IPS DF 19.7 (cell line): ENCODE data around the gene TRPC4AP.

Source experiments
- DNase-seq: peaks from one replicate; pipeline ENCODE4 v3.0.0-alpha.2; 2013; ENCODE audit warnings: low read depth, low spot score

The TRPC4AP gene

DNA sequence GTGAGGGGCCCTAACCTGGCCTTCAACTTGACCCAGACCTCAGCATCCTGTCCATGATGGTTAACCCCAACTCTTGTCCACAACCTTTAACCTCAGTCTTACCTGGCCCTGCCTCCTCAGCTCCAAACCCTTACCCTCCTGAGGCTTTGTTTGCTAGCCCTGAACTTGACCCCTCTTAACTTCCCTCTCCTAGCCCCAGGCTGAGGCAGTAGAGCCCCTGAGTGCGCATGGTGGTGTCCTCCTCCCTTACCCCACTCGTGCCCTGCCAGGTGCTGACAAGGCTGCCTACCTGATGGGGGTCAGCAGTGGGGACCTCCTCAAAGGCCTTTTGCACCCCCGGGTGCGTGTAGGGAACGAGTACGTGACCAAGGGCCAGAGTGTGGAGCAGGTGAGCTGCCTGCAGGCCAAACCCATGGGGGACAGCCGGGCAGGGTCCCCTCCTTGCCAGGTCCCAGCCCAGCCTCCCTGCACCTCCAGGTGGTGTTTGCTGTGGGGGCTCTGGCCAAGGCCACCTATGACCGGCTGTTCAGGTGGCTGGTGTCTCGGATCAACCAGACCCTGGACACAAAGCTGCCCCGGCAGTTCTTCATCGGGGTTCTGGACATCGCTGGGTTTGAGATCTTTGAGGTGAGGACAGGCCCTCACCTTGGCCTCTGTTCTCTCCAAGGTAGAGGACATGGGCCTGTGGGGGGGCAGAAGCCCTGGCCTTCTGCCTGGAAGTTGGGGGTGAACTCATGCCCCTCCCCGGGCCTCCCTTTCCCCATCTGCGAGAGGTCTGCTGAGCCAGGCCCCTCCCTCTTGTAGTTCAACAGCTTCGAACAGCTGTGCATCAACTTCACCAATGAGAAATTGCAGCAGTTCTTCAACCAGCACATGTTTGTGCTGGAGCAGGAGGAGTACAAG, 105.1 kb downstream of the TRPC4AP start:
- no peak for DNase-seq

GRCh38 chr20:34986311-34987287, 106.0 kb downstream of the TRPC4AP start:
- DNase-seq: no peak

GRCh38 chr20:34985461-34986310, 106.9 kb downstream of the TRPC4AP start:
- DNase-seq: no peak

GRCh38 chr20:34984756-34985261, 107.8 kb downstream of the TRPC4AP start:
- no peak for DNase-seq

DNA sequence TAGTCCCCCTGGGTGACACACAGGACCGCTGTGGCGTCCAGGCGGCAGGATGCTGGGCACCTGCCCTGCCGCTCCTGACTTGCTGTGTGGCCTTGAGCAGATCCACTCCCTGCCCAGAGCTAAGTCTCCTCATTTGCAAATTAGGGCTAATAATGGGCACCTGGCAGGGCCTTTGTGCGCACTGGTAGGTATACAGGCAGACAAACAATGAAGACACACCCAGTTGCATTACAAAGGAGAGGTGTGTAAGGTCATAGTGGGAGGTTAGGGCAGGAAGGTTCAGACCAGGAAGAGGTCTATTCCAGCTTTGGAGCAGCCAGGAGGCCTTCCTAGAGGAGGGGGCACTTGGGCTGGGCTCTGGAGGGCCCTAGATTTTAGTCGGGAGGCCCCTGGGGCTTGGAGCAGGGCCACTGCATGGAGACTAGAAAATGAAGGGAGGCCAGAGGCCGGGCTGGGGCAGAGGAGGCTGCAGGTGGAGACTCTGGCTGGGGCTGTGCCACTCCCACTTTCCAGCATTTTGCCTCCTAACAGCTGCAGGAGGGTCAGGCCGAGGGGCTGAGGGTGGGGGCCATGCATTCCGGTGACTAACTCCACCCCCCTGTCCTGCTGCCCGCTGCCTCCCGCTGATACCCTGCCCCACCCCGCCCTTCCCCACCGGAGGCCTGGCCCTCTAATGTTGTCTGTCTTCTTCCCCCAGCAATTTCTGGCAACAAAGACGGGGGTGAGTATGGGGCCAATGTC, 108.4 kb downstream of the TRPC4AP start:
- peak; percentile 85 for DNase-seq

DNA sequence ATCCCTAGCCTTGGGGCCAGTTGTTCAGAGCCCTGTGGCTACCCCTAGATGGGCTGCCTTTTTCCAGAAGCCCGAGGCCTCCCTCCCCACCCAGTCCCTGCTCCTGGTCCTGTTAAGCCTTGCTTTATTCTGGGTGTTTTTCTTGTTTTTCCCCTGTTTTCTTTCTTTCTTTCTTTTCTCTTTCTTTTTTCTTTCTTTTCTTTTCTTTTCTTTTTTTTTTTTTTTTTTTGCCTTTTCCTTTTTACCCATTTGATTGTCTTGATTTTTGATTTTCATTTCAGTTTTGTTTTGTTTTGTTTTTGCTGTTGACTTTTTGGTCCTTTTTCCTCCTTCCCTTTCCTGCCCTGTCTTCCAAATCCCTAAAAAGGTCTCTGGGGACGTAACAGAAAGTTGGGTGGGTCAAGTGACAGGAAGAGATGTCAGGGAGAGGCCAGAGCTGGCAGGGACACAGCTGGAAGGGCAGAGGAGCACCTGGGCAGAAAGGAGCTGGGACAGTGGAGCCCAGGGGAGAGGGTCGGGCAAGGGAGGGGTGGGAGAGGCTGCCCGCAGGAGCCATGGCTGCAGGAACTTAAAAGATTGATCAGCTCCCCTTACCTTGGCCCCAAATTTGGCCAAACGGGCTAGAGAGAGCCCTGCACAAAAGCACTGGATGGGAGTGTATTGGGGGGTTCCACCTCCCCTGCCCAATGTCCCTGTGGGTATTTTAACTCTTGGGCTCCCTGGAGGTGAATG, 109.4 kb downstream of the TRPC4AP start:
- DNase-seq: no peak

DNA sequence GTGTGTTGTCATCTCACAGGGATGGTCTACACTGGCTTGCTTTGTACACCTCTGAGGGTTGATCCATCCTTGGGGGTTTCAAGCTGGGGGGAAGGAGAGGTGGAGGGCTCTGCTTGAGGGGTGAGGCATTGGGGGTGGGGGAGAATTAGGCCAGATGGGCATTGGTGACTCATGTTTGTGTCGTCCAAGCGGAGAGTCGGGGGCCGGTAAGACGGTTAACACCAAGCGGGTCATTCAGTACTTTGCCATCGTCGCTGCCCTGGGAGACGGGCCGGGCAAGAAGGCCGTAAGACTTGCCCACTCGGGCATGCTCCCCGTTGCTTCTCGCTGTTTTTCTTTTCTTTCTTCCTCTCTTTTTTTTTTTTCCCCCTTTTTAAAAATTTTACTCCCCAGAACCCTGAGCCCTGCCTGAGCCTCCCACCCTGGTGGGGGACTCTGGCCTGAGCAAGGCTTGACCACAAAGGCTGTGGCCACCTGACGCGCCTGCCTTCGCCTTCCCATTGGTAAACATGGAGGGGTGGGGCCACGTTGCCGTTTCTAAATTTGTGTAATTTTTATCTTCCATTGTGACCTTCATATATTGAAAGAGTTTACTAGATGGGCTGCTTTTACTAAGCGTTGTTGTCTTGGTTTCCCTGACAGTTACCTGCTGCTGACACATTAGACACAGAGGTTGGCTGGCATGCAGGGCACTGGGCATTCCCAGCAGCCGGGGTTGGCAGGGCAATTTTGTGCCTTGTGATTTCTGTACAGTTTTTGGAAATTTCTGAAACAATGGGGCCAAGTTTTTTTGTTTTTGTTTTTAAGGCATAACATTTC, 110.1 kb downstream of the TRPC4AP start:
- no peak for DNase-seq

GRCh38 chr20:34980543-34981233, 111.9 kb downstream of the TRPC4AP start:
- DNase-seq: no peak

GRCh38 chr20:34979366-34980153, 113.0 kb downstream of the TRPC4AP start:
- DNase-seq: no peak

DNA sequence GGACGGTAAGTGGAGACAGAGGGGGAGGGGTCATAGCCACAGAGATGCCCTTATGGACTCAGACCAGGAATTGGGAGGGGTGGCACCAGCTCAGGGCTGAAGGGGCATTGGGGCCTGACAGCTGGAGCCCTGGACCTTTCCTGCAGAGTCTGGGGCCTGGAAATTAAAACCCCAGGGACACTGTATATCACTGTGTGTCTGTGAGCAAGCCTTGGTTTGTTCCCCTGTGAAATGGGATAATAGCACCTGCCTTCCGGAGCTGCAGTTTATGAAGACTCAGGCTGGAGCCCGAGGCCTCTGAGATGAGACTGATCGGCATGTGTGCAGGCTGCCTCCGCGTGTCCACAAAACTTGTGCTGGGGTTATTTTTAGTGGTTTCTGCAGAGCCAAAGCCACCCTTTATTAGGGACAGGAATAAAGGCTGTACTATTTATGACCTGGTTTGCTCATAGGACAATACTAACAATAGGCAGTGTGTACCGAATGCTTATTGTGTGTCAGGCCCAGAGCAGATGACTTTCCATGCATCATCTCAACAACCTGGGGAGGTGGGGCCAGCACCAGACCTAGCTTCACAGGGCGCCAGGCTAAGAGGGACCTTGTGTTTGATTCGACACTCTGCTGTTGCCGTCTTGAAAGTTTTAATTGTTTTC, 114.4 kb downstream of the TRPC4AP start:
- DNase-seq: no peak

- no peak for DNase-seq
Measured at GRCh38 chr20:34977365-34978091, 115.1 kb downstream of the TRPC4AP start.

DNA sequence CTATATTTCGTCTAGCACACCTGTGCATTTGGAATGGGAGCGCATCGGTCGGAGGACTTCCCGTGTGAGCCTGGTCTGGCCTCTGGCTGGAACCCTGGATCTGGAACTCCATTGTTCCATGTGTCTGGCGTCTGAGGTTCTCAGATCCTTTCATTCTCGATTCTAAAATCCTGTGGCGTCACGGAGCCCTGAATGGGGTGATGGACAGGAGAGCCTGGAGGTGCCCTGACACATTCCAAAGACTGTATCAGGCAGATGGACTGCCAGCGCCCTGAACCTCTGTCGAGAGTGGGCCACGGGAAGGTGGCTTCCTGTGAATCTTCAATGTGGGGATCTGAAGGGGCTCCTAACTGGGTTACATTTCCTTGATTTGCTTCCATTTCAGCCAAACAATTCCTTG, 116.3 kb downstream of the TRPC4AP start:
- DNase-seq: no peak

DNA sequence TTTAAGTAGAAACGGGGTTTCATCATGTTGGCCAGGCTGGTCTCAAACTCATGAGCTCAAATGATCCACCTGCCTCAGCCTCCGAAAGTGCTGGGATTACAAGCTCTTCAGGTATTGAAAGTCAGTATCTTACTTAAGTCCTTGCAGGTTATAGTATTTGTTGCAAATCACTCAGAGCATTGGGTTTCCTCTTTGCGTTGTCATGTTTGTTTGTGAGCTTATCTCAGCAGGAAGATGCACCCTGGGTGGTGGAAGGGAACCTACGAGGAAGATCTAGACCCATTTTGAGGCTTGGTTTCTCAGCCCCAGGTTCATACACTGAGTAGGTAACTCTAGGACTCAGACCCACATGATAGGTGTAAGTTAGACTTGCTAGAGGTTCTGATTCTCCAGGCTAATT, 118.4 kb downstream of the TRPC4AP start:
- no peak for DNase-seq

DNA sequence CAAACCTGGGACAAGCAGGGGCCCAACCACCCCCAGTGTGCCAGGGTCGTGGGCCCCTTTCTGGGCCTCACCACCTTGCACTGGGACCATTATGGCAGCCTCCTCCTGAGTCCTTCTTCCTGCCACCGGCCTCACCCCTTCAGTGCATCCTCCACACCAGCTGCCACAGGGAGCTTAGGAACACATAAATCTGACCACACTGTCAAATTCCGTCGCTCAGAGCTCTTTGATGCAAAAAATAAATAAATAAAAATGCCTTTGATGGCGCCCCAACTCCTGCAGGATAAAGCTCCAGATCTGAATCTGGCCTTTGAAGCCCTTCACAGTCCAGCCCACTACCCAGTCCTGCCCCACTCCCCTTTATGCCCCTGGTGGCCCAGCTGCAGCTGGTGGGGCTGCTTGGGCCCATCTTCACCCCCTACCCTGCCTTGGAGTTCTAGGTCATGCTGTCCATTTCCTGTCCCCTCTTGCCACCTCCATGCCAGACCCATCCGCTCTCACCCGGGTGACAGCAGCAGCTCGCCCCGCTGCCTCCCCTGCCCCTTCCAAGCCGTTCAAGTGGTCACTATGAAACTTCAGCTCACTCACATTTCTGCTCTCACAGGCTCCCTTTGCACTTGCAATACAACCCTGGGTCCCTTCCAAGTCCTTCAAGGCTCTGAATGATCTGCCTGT, 120.9 kb downstream of the TRPC4AP start:
- no peak for DNase-seq

GRCh38 chr20:34970846-34971560, 121.6 kb downstream of the TRPC4AP start:
- DNase-seq: no peak
